ENCODE measurements around the gene ZCCHC4. TPM values are rescaled to one million over a fixed set of nuclear protein-coding genes. Genes with fewer than 3 reads are reported as not detected.

Gene ZCCHC4
- total RNA-seq (2014; rRNA removed; shearing (Covaris generic)): 9.7 TPM in 2 replicates

GRCh38 chr4:25312496-25313200 is at the start of gene ZCCHC4:
ZCCHC4 (plus strand) TSS chr4:25312774; CDS start chr4:25312810, 36 bp downstream.
- peak; percentile 89 for DNase-seq (ENCODE audit: low spot score)
- in situ Hi-C loops (cut with HindIII; ENCODE audit: low sequenced_read_pairs): no loop called here

DNA sequence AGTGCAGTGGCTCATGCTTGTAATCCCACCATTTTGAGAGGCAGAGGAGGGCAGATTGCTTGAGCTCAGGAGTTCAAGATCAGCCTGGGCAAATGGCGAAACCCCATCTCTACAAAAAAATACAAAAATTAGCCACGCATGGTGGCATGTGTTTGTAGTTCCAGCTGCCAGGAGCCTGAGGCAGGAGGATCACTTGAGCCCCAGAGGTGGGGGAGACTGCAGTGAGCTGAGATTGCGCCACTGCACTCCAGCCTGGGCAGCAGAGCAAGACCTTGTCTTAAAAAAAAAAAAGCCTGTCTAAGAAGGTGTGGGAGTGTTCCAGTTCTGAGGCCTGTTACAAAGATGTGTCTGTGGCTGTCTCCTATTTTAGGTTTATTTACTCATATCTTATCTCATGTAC is 40.7 kb upstream of the ZCCHC4 start:
- no peak for DNase-seq (ENCODE audit: low spot score)
- in situ Hi-C loops (cut with HindIII; ENCODE audit: low sequenced_read_pairs): no loop called here

DNA sequence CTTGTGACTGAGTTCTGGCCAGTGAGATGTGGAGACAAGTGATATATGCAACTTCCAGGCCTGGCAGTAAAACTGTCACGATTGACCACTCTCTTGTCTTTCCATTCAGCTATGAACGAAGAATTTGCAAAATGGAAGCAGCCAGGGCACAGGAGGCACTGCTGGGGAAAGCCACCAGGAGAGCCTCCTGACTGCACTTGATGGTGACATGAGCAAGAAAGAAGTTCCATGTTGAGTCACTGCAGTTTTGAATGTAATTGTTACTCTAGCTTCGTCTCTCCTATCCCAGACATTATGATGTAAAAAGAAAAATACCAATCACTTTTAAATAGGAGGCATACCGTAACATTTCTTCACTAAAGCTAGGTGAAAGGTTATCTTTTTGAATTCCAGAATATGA is 32.4 kb upstream of the ZCCHC4 start:
- no peak for DNase-seq (ENCODE audit: low spot score)
- in situ Hi-C loops (cut with HindIII; ENCODE audit: low sequenced_read_pairs): no loop called here

- no peak for DNase-seq (ENCODE audit: low spot score)
- in situ Hi-C loops (cut with HindIII; ENCODE audit: low sequenced_read_pairs): no loop called here
These were observed 28.6 kb upstream of the ZCCHC4 start for GRCh38 chr4:25283948-25284347.

- DNase-seq (ENCODE audit: low spot score): no peak
- in situ Hi-C loops (cut with HindIII; ENCODE audit: low sequenced_read_pairs): no loop called here
These were observed 28.1 kb upstream of the ZCCHC4 start for GRCh38 chr4:25284466-25284865.

- DNase-seq (ENCODE audit: low spot score): no peak
These were observed 22.0 kb upstream of the ZCCHC4 start for GRCh38 chr4:25290490-25291067.

DNA sequence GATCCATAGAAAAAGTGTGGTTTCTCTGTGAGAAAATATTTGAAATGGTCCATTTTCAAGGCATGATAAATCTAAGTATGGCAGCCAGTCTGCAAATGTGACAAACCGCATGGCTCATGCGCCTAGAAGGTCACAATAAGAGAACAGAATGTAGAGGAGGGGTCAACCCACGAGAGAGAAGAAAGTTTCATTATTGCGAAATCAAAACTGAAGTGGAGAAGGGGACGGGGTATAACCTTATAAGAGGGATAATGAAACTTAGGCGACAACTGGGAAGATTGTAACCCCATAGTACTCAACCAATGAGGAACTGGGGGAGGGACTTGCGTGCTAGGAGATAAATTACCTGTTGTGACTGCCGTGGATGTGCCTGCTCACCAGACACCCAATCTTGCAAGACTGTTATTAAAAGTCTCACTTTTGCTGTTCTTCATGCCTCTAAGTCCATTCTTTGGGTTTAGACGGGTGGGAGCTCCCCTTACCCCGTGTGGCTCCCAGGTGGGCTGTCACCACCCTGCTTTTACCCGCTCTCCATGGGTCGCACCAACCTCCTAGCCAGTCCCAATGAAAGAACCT is 21.3 kb upstream of the ZCCHC4 start:
- in situ Hi-C loops (cut with HindIII; ENCODE audit: low sequenced_read_pairs): no loop called here
- DNase-seq (ENCODE audit: low spot score): no peak

More at GRCh38 chr4:25290490-25291067, 22.0 kb upstream of the ZCCHC4 start:
- in situ Hi-C loops (cut with HindIII; ENCODE audit: low sequenced_read_pairs): no loop called here

DNA sequence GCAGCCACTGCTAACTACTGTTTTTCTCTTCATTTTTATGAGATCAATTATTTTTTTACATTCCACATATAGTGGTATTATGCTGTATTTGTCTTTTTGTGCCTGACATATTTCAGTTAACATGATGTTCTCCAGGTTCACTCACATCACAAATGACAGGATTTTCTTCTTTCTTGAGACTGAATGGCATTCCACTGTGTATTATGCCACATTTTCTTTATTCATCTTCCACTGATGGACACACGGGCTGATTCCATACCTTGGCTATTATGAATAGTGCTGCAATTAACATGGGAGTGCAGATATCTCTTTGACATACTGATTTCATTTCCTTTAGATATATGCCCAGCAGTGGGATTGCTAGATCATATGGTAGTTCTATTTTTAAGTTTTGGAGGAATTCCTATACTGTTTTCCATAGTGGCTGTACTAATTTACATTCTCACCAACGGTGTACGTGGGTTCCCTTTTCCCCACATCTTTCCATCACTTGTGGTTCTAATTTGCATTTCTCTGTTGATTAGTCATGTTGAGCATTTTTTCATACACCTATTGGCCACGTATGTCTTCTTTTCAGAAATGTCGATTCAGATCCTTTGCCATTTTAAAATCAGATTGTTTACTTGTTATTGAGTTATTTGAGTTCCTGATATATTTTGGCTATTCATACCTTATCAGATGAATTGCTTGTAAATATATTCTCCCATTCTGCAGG is 14.9 kb upstream of the ZCCHC4 start:
- in situ Hi-C loops (cut with HindIII; ENCODE audit: low sequenced_read_pairs): no loop called here
- DNase-seq (ENCODE audit: low spot score): no peak

GRCh38 chr4:25299476-25300203 is 12.9 kb upstream of the ZCCHC4 start:
- DNase-seq (ENCODE audit: low spot score): no peak
- in situ Hi-C loops (cut with HindIII; ENCODE audit: low sequenced_read_pairs): no loop called here

DNA sequence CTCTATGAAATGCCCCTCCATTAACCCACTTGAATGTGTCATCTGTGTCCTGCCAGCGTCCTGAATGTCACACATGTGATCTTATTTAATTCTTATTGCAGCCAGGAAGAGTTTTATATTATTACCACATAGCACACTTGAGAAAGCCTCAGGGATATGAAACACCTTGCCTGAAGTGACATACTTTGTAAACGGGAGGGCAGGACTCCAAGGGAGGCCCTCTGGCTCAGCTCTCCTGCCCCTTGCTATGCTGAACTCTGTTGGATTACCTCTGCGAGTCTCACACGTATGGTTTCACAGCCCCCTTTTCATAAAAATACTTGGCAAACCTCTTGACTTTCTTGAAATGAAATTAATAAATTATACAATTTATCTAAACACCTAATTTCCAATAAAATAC is 11.1 kb upstream of the ZCCHC4 start:
- in situ Hi-C loops (cut with HindIII; ENCODE audit: low sequenced_read_pairs): no loop called here
- DNase-seq (ENCODE audit: low spot score): no peak

DNA sequence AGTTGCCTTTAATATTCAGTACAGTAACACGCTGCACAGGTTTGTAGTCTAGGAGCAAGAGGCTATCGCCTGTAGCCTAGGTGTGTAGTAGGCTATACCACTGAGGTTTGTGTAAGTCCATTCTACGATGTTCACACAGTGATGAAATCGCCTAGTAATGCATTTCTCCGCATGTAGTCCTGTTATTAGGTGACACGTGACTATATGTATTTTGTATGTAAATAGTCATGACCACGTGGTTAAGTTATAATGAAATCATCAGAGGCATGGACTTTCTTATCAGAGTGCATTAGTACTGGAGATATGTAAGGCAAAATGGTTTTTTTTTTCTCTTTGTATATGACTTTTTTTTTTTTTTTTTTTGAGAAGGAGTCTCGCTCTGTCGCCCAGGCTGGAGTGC is 9.9 kb upstream of the ZCCHC4 start:
- in situ Hi-C loops (cut with HindIII; ENCODE audit: low sequenced_read_pairs): no loop called here

GRCh38 chr4:25303578-25303977 is 9.0 kb upstream of the ZCCHC4 start:
- DNase-seq (ENCODE audit: low spot score): no peak
- in situ Hi-C loops (cut with HindIII; ENCODE audit: low sequenced_read_pairs): no loop called here

More for the DNA sequence above, 9.9 kb upstream of the ZCCHC4 start:
- no peak for DNase-seq (ENCODE audit: low spot score)

DNA sequence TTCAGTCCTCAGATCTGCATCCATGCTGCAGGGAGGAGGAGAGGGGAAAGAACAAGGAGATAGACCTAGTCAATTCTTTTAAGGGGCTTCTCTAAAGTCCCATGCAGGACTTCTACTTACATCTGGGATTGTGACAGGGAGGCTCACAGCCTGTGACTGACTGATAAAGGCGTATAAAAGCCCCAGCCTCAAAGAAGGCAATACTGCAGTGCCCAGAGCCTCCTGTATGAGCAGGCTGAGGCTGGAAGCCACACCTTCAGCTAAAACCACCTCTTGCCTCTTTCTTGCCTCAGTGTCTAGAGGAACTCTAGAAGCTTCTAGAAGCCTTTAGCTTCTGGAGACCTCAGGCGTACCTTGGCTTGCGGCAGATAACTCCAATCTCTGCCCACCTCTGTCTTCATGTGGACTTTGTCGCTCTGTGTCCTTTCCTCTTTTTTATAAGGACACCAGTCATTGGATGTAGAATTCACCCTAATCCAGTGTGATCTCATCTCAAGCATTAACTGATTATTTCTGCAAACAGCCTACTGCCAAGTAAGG is 6.0 kb upstream of the ZCCHC4 start:
- no peak for DNase-seq (ENCODE audit: low spot score)
- in situ Hi-C loops (cut with HindIII; ENCODE audit: low sequenced_read_pairs): no loop called here

GRCh38 chr4:25307596-25307995 is 5.0 kb upstream of the ZCCHC4 start:
- no peak for DNase-seq (ENCODE audit: low spot score)
- in situ Hi-C loops (cut with HindIII; ENCODE audit: low sequenced_read_pairs): no loop called here

GRCh38 chr4:25308306-25308705 is 4.3 kb upstream of the ZCCHC4 start:
- DNase-seq (ENCODE audit: low spot score): no peak
- in situ Hi-C loops (cut with HindIII; ENCODE audit: low sequenced_read_pairs): no loop called here

GRCh38 chr4:25308761-25309160 is 3.8 kb upstream of the ZCCHC4 start:
- DNase-seq (ENCODE audit: low spot score): no peak

GRCh38 chr4:25310066-25310802 is 2.3 kb upstream of the ZCCHC4 start:
- DNase-seq (ENCODE audit: low spot score): no peak
- in situ Hi-C loops (cut with HindIII; ENCODE audit: low sequenced_read_pairs): no loop called here

More at GRCh38 chr4:25308761-25309160, 3.8 kb upstream of the ZCCHC4 start:
- in situ Hi-C loops (cut with HindIII; ENCODE audit: low sequenced_read_pairs): no loop called here

DNA sequence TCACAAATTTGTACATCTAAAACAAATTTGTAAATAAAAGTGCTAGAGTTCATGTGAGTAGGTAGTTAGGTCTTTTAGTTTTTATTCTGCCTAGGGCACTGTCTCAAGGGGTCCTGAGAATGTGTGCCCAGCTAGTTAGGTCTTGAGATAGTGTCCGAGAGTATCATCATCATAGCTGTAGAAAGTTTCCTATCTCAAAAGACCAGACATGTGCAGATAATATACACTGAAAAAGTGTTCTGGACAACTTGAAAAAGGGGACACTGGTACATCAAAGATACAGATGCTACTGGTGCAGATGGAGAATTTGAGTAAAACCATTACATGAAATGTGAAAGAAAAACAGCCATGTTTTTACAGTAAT is 1.8 kb upstream of the ZCCHC4 start:
- no peak for DNase-seq (ENCODE audit: low spot score)
- in situ Hi-C loops (cut with HindIII; ENCODE audit: low sequenced_read_pairs): no loop called here

All from G401 (cell line).